GM18507 (cell line): ENCODE measurements around the gene LSS.

ENCODE experiments used
- DNase-seq: peaks from one replicate; pipeline ENCODE4 v3.0.0; 2011; ENCODE audit warnings: low read depth; ENCODE audit not compliant: insufficient read length; ENCODE audit errors: extremely low spot score
- FAIRE-seq: peaks from 2 replicates; lab custom pipeline; 2011; peaks lifted over from hg19 to GRCh38; lab: Jason Lieb, UNC

LSS gene

GRCh38 chr21:46221664-46222435 lies 6.7 kb downstream of the LSS start:
- FAIRE-seq = no peak

GRCh38 chr21:46220847-46221246 lies 7.7 kb downstream of the LSS start:
- no peak for DNase-seq
- FAIRE-seq = no peak

More at GRCh38 chr21:46221664-46222435, 6.7 kb downstream of the LSS start:
- no peak for DNase-seq

GRCh38 chr21:46220275-46220810 lies 8.2 kb downstream of the LSS start:
- FAIRE-seq (no peak), DNase-seq (no peak)

- FAIRE-seq (no peak), DNase-seq (no peak)
These were observed 8.9 kb downstream of the LSS start for GRCh38 chr21:46219591-46220239.

- FAIRE-seq = no peak
- no peak for DNase-seq
These were observed 9.5 kb downstream of the LSS start for GRCh38 chr21:46218906-46219590.

- DNase-seq (no peak), FAIRE-seq (no peak)
These were observed 10.9 kb downstream of the LSS start for GRCh38 chr21:46217511-46218196.

- DNase-seq = no peak
- no peak for FAIRE-seq
These were observed 12.3 kb downstream of the LSS start for GRCh38 chr21:46216132-46216747.

- no peak for DNase-seq
- FAIRE-seq = no peak
These were observed 13.0 kb downstream of the LSS start for GRCh38 chr21:46215436-46216131.

GRCh38 chr21:46214478-46215340 lies 13.9 kb downstream of the LSS start:
- no peak for FAIRE-seq
- DNase-seq = no peak

- DNase-seq (no peak), FAIRE-seq (no peak)
These were observed 14.8 kb downstream of the LSS start for GRCh38 chr21:46213620-46214286.

- no peak for DNase-seq
- FAIRE-seq = no peak
These were observed 15.7 kb downstream of the LSS start for GRCh38 chr21:46212721-46213484.

- no peak for FAIRE-seq
- DNase-seq = no peak
These were observed 16.5 kb downstream of the LSS start for GRCh38 chr21:46211786-46212720.

- DNase-seq (no peak), FAIRE-seq (no peak)
These were observed 17.2 kb downstream of the LSS start for GRCh38 chr21:46211376-46211775.

- no peak for FAIRE-seq
These were observed 18.0 kb downstream of the LSS start for GRCh38 chr21:46210378-46211136.

More at GRCh38 chr21:46210378-46211136, 18.0 kb downstream of the LSS start:
- no peak for DNase-seq
